ENCODE measurements around the gene TRABD2B.

The TRABD2B gene

GRCh38 chr1:47795102-47795501 lies 202.1 kb downstream of the TRABD2B start:
- no peak for DNase-seq
- ATAC-seq, result no peak

GRCh38 chr1:47794530-47794929 lies 202.7 kb downstream of the TRABD2B start:
- no peak for ATAC-seq
- no peak for DNase-seq

- DNase-seq, result no peak
- ATAC-seq, result no peak
Observed at GRCh38 chr1:47794081-47794480, 203.1 kb downstream of the TRABD2B start.

GRCh38 chr1:47793563-47793962 lies 203.6 kb downstream of the TRABD2B start:
- ATAC-seq, result no peak
- no peak for DNase-seq

GRCh38 chr1:47792779-47793178 lies 204.4 kb downstream of the TRABD2B start:
- ATAC-seq (no peak), DNase-seq (no peak)

- ATAC-seq (no peak), DNase-seq (no peak)
Observed at GRCh38 chr1:47791879-47792608, 205.1 kb downstream of the TRABD2B start.

- ATAC-seq, result no peak
- DNase-seq, result no peak
Observed at GRCh38 chr1:47788761-47789160, 208.4 kb downstream of the TRABD2B start.

- DNase-seq, result no peak
Observed at GRCh38 chr1:47787560-47787959, 209.6 kb downstream of the TRABD2B start.

GRCh38 chr1:47786316-47786715 lies 210.9 kb downstream of the TRABD2B start:
- ATAC-seq, result no peak

More at GRCh38 chr1:47787560-47787959, 209.6 kb downstream of the TRABD2B start:
- no peak for ATAC-seq

GRCh38 chr1:47785561-47786271 lies 211.5 kb downstream of the TRABD2B start:
- ATAC-seq, result no peak
- DNase-seq, result no peak

More at GRCh38 chr1:47786316-47786715, 210.9 kb downstream of the TRABD2B start:
- DNase-seq, result no peak

GRCh38 chr1:47785118-47785517 lies 212.1 kb downstream of the TRABD2B start:
- DNase-seq, result no peak
- ATAC-seq, result no peak

- ATAC-seq (no peak), DNase-seq (no peak)
Observed at GRCh38 chr1:47784497-47784822, 212.7 kb downstream of the TRABD2B start.

- ATAC-seq (no peak), DNase-seq (no peak)
Observed at GRCh38 chr1:47783638-47784496, 213.3 kb downstream of the TRABD2B start.

GRCh38 chr1:47782414-47783166 lies 214.6 kb downstream of the TRABD2B start:
- ATAC-seq (no peak), DNase-seq (no peak)

GRCh38 chr1:47781171-47781959 lies 215.8 kb downstream of the TRABD2B start:
- ATAC-seq (no peak), DNase-seq (no peak)

- no peak for ATAC-seq
Observed at GRCh38 chr1:47780469-47780995, 216.7 kb downstream of the TRABD2B start.

GRCh38 chr1:47779613-47780012 lies 217.6 kb downstream of the TRABD2B start:
- ATAC-seq (no peak), DNase-seq (no peak)

More at GRCh38 chr1:47780469-47780995, 216.7 kb downstream of the TRABD2B start:
- DNase-seq, result no peak

GRCh38 chr1:47778280-47778679 lies 218.9 kb downstream of the TRABD2B start:
- DNase-seq (no peak), ATAC-seq (no peak)

- DNase-seq (no peak), ATAC-seq (no peak)
Observed at GRCh38 chr1:47777322-47777721, 219.9 kb downstream of the TRABD2B start.

GRCh38 chr1:47776667-47777131 lies 220.5 kb downstream of the TRABD2B start:
- DNase-seq (no peak), ATAC-seq (no peak)

All from stimulated activated naive CD8-positive, alpha-beta T cell treated with anti-CD3 and anti-CD28 coated beads, Interleukin-15, Interleukin-2, amounts not matched to agents 100 U/mL and 50 U/mL, for 24 hours (primary cell).